ENCODE data around the gene TOMM20.

DNA sequence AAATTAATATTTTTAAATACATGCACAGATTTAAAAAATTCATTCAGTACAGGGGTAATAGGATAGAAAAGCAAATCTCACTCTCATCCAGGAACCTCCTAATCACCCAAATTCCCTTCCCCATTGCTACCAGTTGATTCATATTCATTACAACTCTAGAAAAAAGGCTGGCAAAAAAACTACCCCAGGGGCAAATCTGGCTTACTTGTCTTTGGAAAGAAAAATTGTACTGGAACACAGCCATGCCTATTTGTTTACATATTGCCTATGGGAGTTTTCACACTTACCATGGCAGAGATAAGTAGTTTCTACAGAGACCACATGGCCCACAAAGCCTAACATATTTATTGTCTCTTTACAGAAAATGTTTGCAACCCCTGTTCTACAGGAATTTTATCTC lies 41.3 kb upstream of the TOMM20 start:
- TF ChIP-seq, protein P1, sequence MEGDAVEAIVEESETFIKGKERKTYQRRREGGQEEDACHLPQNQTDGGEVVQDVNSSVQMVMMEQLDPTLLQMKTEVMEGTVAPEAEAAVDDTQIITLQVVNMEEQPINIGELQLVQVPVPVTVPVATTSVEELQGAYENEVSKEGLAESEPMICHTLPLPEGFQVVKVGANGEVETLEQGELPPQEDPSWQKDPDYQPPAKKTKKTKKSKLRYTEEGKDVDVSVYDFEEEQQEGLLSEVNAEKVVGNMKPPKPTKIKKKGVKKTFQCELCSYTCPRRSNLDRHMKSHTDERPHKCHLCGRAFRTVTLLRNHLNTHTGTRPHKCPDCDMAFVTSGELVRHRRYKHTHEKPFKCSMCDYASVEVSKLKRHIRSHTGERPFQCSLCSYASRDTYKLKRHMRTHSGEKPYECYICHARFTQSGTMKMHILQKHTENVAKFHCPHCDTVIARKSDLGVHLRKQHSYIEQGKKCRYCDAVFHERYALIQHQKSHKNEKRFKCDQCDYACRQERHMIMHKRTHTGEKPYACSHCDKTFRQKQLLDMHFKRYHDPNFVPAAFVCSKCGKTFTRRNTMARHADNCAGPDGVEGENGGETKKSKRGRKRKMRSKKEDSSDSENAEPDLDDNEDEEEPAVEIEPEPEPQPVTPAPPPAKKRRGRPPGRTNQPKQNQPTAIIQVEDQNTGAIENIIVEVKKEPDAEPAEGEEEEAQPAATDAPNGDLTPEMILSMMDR (IDR thresholded peaks at IDR 0.05; ENCODE audit: low read length) = no peak
- TF ChIP-seq EZH2 (optimal IDR thresholded peaks at IDR 0.05; ENCODE audit: low read depth, low read length) = no peak
